ENCODE measurements around the gene BLVRA.
"Not testable (repeated sequence)": the region's sequence is repeated elsewhere in the genome, so short reads cannot be mapped to it uniquely, and the experiment has no call there.

BLVRA gene

GRCh38 chr7:43758029-43758821 lies at the start of gene BLVRA:
Gene BLVRA (plus strand): TSS chr7:43758680. CDS start chr7:43771159, 12,479 bp downstream.
- DNase-seq (ENCODE audit: low read depth) = peak; percentile 59

- DNase-seq (ENCODE audit: low read depth) = no peak
Measured at GRCh38 chr7:43711503-43711902, 47.0 kb upstream of the BLVRA start.

- not testable (repeated sequence) for DNase-seq (ENCODE audit: low read depth)
Measured at GRCh38 chr7:43715966-43716365, 42.5 kb upstream of the BLVRA start.

GRCh38 chr7:43716598-43716997 lies 41.9 kb upstream of the BLVRA start:
- no peak for DNase-seq (ENCODE audit: low read depth)

GRCh38 chr7:43721193-43721806 lies 37.2 kb upstream of the BLVRA start:
- peak; percentile 79 for DNase-seq (ENCODE audit: low read depth)

- no peak for DNase-seq (ENCODE audit: low read depth)
Measured at GRCh38 chr7:43723007-43723341, 35.5 kb upstream of the BLVRA start.

GRCh38 chr7:43725251-43725650 lies 33.2 kb upstream of the BLVRA start:
- DNase-seq (ENCODE audit: low read depth) = no peak

- DNase-seq (ENCODE audit: low read depth) = no peak
Measured at GRCh38 chr7:43726466-43726865, 32.0 kb upstream of the BLVRA start.

GRCh38 chr7:43727003-43727402 lies 31.5 kb upstream of the BLVRA start:
- no peak for DNase-seq (ENCODE audit: low read depth)

- no peak for DNase-seq (ENCODE audit: low read depth)
Measured at GRCh38 chr7:43727494-43727893, 31.0 kb upstream of the BLVRA start.

- DNase-seq (ENCODE audit: low read depth) = peak; percentile 94
Measured at GRCh38 chr7:43729214-43729923, 29.1 kb upstream of the BLVRA start, which contains the start of gene COA1. Gene COA1 (minus strand): TSS chr7:43729523. CDS start chr7:43648614, 80,909 bp downstream.

GRCh38 chr7:43729924-43730248 lies 28.6 kb upstream of the BLVRA start:
- peak; percentile 17 for DNase-seq (ENCODE audit: low read depth)

- not testable (repeated sequence) for DNase-seq (ENCODE audit: low read depth)
Measured at GRCh38 chr7:43731494-43731893, 27.0 kb upstream of the BLVRA start.

- DNase-seq (ENCODE audit: low read depth) = not testable (repeated sequence)
Measured at GRCh38 chr7:43734575-43735332, 23.7 kb upstream of the BLVRA start.

- DNase-seq (ENCODE audit: low read depth) = no peak
Measured at GRCh38 chr7:43735403-43735801, 23.1 kb upstream of the BLVRA start.

GRCh38 chr7:43735802-43736603 lies 22.5 kb upstream of the BLVRA start:
- peak; percentile 23 for DNase-seq (ENCODE audit: low read depth)

- DNase-seq (ENCODE audit: low read depth) = no peak
Measured at GRCh38 chr7:43737467-43738127, 20.9 kb upstream of the BLVRA start.

- DNase-seq (ENCODE audit: low read depth) = no peak
Measured at GRCh38 chr7:43742692-43743091, 15.8 kb upstream of the BLVRA start.

GRCh38 chr7:43747328-43748105 lies 11.0 kb upstream of the BLVRA start:
- no peak for DNase-seq (ENCODE audit: low read depth)

GRCh38 chr7:43749383-43749940 lies 9.0 kb upstream of the BLVRA start:
- DNase-seq (ENCODE audit: low read depth) = no peak

Data from ELR (cell line).